H1 (cell line): ENCODE data around the gene ABI3BP. TPM values are rescaled to one million over a fixed set of nuclear protein-coding genes. Genes with fewer than 3 reads are reported as not detected.

Experiments used
- SIN3A ChIP-seq, 2 experiments: IDR thresholded peaks in 1 of 2; conservative IDR thresholded peaks in 1 of 2; 2 replicates each; pipeline ENCODE4 v1.6.1; 2011 to 2012; ENCODE audit warnings: low read length in 2 of 2, improper control_type of control experiment in 1 of 2, low read depth in 1 of 2, mild to moderate bottlenecking in 1 of 2
- ZNF274 ChIP-seq: IDR thresholded peaks from 2 replicates; pipeline ENCODE4 v1.7.0; 2012; ENCODE audit warnings: low read length, borderline replicate concordance; ENCODE audit errors: extremely low read depth
- polyA plus RNA-seq, 7 experiments: library from polyadenylated mRNA; depleted of rRNA in 3 of 7; stranded (reverse) in 5 of 7; unstranded in 2 of 7; fragments of >200 nt in 5 of 7; fragments of 200-250 nt in 2 of 7; gene quantifications; 1 replicate in 5 of 7; 2 replicates in 1 of 7; 4 replicates in 1 of 7; pipeline versions ENCODE4 v1.2.1 to v1.2.3, GENCODE V29; 2011 to 2013; ENCODE audit warnings: missing spikeins in 2 of 7, mixed read lengths in 2 of 7
- total RNA-seq: library from RNA; stranded (reverse); fragmentation: NEBNext Ultra II Directional; extraction: Animal tissue kit (Norgen Biotek cat#: 25700); gene quantifications from 2 replicates; pipeline ENCODE4 v1.2.1, GENCODE V29; 2021
- TF ChIP-seq, protein P1 (sequence below), 3 experiments: IDR thresholded peaks; 1 replicate in 2 of 3; 2 replicates in 1 of 3; pipeline versions ENCODE4 v1.5.1 to v1.6.1; 2011; ENCODE audit warnings: low read length in 3 of 3, mild to moderate bottlenecking in 3 of 3, inconsistent platforms in 2 of 3, low read depth in 1 of 3, moderate library complexity in 1 of 3; ENCODE audit not compliant: insufficient read depth in 1 of 3; ENCODE audit errors: control extremely low read depth in 1 of 3

ABI3BP gene
- total and polyA plus RNA-seq, 2 of the 8 experiments (the other 6 are each of a cell fraction or from before 2014, with no cell fraction given), result 0.08 to 0.32 TPM

DNA sequence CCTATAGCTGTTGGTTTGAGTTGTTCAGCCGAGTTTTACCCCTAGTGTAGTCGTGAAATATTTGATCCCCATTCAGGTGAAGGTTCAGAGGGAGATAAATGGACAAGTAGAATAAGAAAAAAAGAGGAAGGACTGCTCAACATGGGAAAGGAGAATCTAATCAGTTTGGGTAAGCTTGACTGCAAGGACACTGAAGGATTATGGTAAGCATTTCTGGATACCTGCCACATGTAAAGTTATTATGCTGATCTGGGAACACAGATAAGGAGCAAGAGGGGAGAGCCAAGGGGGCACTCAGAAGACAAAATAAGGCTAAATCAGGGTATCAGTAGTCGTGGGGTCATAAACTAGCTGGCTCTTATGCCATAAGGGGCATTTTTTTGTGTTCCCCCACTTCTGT lies 234.1 kb downstream of the ABI3BP start (continued):
- TF ChIP-seq, protein P1, sequence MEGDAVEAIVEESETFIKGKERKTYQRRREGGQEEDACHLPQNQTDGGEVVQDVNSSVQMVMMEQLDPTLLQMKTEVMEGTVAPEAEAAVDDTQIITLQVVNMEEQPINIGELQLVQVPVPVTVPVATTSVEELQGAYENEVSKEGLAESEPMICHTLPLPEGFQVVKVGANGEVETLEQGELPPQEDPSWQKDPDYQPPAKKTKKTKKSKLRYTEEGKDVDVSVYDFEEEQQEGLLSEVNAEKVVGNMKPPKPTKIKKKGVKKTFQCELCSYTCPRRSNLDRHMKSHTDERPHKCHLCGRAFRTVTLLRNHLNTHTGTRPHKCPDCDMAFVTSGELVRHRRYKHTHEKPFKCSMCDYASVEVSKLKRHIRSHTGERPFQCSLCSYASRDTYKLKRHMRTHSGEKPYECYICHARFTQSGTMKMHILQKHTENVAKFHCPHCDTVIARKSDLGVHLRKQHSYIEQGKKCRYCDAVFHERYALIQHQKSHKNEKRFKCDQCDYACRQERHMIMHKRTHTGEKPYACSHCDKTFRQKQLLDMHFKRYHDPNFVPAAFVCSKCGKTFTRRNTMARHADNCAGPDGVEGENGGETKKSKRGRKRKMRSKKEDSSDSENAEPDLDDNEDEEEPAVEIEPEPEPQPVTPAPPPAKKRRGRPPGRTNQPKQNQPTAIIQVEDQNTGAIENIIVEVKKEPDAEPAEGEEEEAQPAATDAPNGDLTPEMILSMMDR (IDR thresholded peaks at IDR 0.05; ENCODE audit: control extremely low read depth in 1 of 3, insufficient read depth in 1 of 3, low read depth in 1 of 3, low read length in 3 of 3), result no peak
- TF ChIP-seq ZNF274 (no peak), SIN3A (conservative IDR thresholded peaks at IDR 0.05 in 1 of 2, IDR thresholded peaks at IDR 0.05 in 1 of 2; ENCODE audit: low read depth in 1 of 2, low read length in 2 of 2) (no peak)
